ENCODE measurements around the gene MYRIP. TPM values are rescaled to one million over a fixed set of nuclear protein-coding genes. Genes with fewer than 3 reads are reported as not detected.
A peak's percentile ranks its signal among the peaks of the same experiment; 100 is the strongest.

The MYRIP gene
- total RNA-seq, 2 donors from 2014 or later, result 6.3 to 8.7 TPM

DNA sequence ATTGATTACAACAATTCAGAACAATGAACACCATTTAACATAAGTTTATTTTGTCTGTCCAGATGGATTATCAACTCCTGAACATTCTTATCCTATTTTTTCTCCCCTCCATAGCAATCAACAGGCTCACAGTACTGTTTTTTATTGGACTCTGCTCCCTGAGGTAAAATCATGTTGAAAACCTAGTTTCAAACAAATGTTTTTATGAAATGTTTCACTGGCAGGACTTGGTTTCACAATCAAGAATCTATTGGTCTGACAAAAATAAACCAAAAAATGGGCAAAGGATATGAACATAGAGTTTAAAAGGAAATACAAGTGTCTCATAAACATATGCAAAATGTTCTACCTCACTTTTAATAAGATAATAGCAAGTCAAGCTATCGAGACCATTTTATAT lies 2.6 kb upstream of the MYRIP start:
- no peak overlapping the region for H3K27ac ChIP-seq
- no peak for DNase-seq
- H3K27me3 ChIP-seq, result peaks cover 12% of the 10 kb centered on the region
- TF ChIP-seq, protein P1, sequence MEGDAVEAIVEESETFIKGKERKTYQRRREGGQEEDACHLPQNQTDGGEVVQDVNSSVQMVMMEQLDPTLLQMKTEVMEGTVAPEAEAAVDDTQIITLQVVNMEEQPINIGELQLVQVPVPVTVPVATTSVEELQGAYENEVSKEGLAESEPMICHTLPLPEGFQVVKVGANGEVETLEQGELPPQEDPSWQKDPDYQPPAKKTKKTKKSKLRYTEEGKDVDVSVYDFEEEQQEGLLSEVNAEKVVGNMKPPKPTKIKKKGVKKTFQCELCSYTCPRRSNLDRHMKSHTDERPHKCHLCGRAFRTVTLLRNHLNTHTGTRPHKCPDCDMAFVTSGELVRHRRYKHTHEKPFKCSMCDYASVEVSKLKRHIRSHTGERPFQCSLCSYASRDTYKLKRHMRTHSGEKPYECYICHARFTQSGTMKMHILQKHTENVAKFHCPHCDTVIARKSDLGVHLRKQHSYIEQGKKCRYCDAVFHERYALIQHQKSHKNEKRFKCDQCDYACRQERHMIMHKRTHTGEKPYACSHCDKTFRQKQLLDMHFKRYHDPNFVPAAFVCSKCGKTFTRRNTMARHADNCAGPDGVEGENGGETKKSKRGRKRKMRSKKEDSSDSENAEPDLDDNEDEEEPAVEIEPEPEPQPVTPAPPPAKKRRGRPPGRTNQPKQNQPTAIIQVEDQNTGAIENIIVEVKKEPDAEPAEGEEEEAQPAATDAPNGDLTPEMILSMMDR (IDR thresholded peaks at IDR 0.05), result no peak
- H3K4me1 ChIP-seq, result no peaks in the 10 kb centered on the region
- H3K9me3 ChIP-seq, result no peaks in the 10 kb centered on the region
- intact Hi-C loops (cut with DNase I), result no loop called here
- no peak overlapping the region for H3K9ac ChIP-seq (ENCODE audit: low read depth in 2 of 2, low read length in 2 of 2)
- H3K36me3 ChIP-seq, result no peaks in the 10 kb centered on the region
- no peak overlapping the region for H3K4me3 ChIP-seq

DNA sequence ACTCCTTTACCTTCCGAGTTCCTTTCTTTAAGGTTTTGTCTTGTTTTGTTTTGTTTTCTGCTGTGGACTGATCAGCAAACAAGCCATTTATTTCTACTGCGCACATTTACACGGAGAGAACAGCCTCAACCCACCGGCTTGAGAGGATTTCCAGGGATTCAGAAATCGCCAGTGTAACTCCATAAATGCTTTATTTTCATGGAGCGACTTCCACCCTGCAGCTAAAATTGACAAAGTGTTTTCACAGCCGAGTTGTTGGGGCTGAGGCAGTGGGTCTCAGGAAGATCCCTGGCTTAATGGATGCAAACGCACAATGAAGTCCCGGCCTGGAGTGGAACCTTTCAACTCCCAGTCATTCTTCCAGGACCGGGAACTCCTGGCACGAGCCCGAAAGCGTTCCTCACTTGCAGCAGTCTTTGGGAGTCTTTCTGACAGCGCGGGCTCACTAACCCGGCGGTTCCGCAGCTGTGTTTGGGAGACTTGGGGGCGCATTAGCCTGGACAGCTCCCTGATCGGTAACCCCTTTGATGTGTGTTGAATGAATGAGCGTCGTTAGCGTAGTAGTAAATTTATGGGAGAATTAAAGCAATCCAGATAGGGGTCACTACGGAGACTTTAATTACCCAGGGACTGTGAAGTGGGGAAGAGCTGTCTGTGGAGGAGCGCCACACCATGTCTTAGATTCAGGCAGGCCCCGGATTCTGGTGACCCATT lies 785 bp upstream of the MYRIP start:
- DNase-seq, result peak; percentile 31
- no peak overlapping the region for H3K27ac ChIP-seq
- peak overlapping the region; percentile 30 for H3K4me3 ChIP-seq
- no peak overlapping the region for H3K9ac ChIP-seq (ENCODE audit: low read depth in 2 of 2, low read length in 2 of 2)
- no peaks in the 10 kb centered on the region for H3K9me3 ChIP-seq
- intact Hi-C loops (cut with DNase I), result no loop called here
- H3K27me3 ChIP-seq, result peaks cover 12% of the 10 kb centered on the region
- no peaks in the 10 kb centered on the region for H3K4me1 ChIP-seq
- TF ChIP-seq, protein P1 (IDR thresholded peaks at IDR 0.05), result no peak
- H3K36me3 ChIP-seq, result no peaks in the 10 kb centered on the region

DNA sequence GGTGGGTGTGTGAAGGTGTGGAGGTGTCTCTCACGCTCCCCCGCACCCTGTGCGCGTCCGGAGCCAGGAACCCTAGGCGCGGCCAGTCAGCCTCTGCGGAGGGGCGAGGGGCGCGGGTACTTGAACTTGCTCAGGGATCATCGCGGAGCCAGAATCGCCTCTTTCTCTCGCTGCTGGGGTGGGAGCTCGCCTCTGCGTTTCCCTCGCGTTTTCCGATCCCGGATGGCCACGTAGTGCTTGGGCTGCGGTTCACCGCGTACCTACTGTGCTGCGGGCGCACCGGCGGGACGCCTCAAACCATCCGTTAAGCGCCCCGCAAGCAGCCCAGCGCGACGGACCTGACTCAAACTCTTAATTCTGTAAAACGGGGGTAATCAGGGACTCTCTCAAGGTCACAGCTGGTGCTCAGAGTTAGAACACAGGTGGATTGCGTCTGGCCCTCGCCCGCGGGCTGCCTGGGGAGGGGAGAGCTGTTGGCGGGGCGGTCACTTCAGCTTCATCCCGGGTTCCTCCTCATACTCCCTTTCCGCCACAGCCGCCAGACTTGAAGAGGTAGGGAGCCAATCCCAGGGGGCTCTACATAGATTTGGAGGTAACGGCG lies 686 bp downstream of the MYRIP start:
- TF ChIP-seq, protein P1 (IDR thresholded peaks at IDR 0.05), result no peak
- Histone ChIP-seq H3K36me3 (no peaks in the 10 kb centered on the region), H3K9me3 (no peaks in the 10 kb centered on the region), H3K4me1 (no peaks in the 10 kb centered on the region), H3K27me3 (peaks cover 12% of the 10 kb centered on the region), H3K9ac (ENCODE audit: low read depth in 2 of 2, low read length in 2 of 2) (peak overlapping the region; percentile 63 to 65), H3K4me3 (peak overlapping the region; percentile 51), H3K27ac (peak overlapping the region; percentile 29)
- no peak for DNase-seq
- intact Hi-C loops (cut with DNase I), result loop anchor here (5.0 kb wide), 1 partner anchor 367 kb away; no protein-coding TSS in a partner anchor

DNA sequence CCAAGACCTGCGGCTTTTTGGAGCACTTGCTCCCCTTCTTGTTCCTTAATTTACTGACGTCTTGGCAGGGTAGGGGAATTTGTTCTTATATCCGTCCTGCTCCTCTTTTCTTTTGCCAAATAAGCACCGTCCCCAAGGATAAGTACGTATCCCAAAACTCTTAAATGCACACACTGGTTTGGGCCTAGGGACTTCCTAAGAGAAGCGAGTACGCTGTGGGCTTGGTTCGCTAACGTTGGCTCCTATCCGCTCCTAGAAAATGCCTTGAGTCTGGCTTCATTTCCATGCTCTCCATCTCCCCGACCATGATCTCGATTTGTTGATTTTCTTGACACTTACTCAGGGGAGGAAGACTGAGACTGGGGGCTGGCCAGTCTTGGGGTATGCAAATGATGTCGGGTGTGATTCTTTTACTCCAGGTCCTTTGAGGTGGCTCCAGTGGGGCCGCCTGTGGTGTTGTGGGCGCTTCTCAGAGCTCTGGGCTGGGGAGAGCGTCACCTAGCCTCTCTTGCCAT lies 1.3 kb downstream of the MYRIP start:
- intact Hi-C loops (cut with DNase I), result loop anchor here (5.0 kb wide), 1 partner anchor 367 kb away; no protein-coding TSS in a partner anchor
- Histone ChIP-seq H3K9ac (ENCODE audit: low read depth in 2 of 2, low read length in 2 of 2) (peak overlapping the region in 1 of 2 donors; percentile 63), H3K27ac (no peak overlapping the region), H3K4me1 (no peaks in the 10 kb centered on the region), H3K27me3 (peaks cover 12% of the 10 kb centered on the region), H3K4me3 (peak overlapping the region; percentile 51), H3K36me3 (no peaks in the 10 kb centered on the region), H3K9me3 (no peaks in the 10 kb centered on the region)
- TF ChIP-seq, protein P1 (IDR thresholded peaks at IDR 0.05), result no peak
- DNase-seq, result no peak

DNA sequence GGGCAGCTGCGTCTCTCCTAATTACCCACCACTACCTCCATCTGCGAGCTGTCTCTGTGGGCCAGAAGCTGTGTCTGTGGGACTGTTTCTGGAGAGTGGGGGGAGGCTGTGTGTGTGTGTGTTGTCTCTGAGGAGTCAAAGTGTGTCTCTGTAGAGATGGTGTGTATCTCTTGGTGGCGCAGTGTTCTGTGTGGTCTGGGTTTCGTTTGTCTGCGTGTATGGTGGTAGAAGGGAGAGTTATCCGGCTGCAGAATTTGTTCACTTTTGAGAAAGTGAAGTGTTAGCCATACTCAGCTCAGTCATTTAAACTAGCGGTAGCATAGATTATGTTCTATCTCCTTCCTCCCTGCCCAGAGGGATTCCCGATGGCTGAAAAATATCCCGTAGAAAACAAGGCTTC lies 2.2 kb downstream of the MYRIP start:
- H3K4me3 ChIP-seq, result no peak overlapping the region
- H3K9me3 ChIP-seq, result no peaks in the 10 kb centered on the region
- H3K36me3 ChIP-seq, result no peaks in the 10 kb centered on the region
- TF ChIP-seq, protein P1 (IDR thresholded peaks at IDR 0.05), result no peak
- no peaks in the 10 kb centered on the region for H3K4me1 ChIP-seq
- DNase-seq, result no peak
- no peak overlapping the region for H3K27ac ChIP-seq
- intact Hi-C loops (cut with DNase I), result loop anchor here (5.0 kb wide), 1 partner anchor 366 kb away; no protein-coding TSS in a partner anchor
- no peak overlapping the region for H3K9ac ChIP-seq (ENCODE audit: low read depth in 2 of 2, low read length in 2 of 2)
- peaks cover 12% of the 10 kb centered on the region for H3K27me3 ChIP-seq
